AML-193 (cell line): ENCODE results near the gene PLPP4.

Source experiments
- DNase-seq, 2 experiments: peaks; one replicate each; lab custom pipeline; 2025; lab: John Stamatoyannopoulos, UW

PLPP4 gene

GRCh38 chr10:120517196-120517595 lies 60.2 kb downstream of the PLPP4 start:
- no peak for DNase-seq

GRCh38 chr10:120517881-120518484 lies 61.0 kb downstream of the PLPP4 start:
- no peak for DNase-seq

- no peak for DNase-seq
Measured at GRCh38 chr10:120521880-120522279, 64.9 kb downstream of the PLPP4 start.

GRCh38 chr10:120527691-120528090 lies 70.7 kb downstream of the PLPP4 start:
- DNase-seq, result no peak

GRCh38 chr10:120530699-120531098 lies 73.7 kb downstream of the PLPP4 start:
- DNase-seq, result no peak

GRCh38 chr10:120538091-120538490 lies 81.1 kb downstream of the PLPP4 start:
- DNase-seq, result no peak

GRCh38 chr10:120539076-120539475 lies 82.0 kb downstream of the PLPP4 start:
- no peak for DNase-seq

GRCh38 chr10:120540486-120540885 lies 83.5 kb downstream of the PLPP4 start:
- DNase-seq, result no peak

GRCh38 chr10:120541984-120542383 lies 85.0 kb downstream of the PLPP4 start:
- DNase-seq, result no peak

GRCh38 chr10:120542591-120542990 lies 85.6 kb downstream of the PLPP4 start:
- DNase-seq, result no peak

- no peak for DNase-seq
Measured at GRCh38 chr10:120543291-120543690, 86.3 kb downstream of the PLPP4 start.

- no peak for DNase-seq
Measured at GRCh38 chr10:120548210-120548609, 91.2 kb downstream of the PLPP4 start.

- DNase-seq, result no peak
Measured at GRCh38 chr10:120552262-120552661, 95.2 kb downstream of the PLPP4 start.

GRCh38 chr10:120553911-120554310 lies 96.9 kb downstream of the PLPP4 start:
- no peak for DNase-seq

GRCh38 chr10:120555436-120555835 lies 98.4 kb downstream of the PLPP4 start:
- DNase-seq, result no peak

- DNase-seq, result no peak
Measured at GRCh38 chr10:120555842-120556532, 99.0 kb downstream of the PLPP4 start.

GRCh38 chr10:120557311-120557710 lies 100.3 kb downstream of the PLPP4 start:
- DNase-seq, result no peak

GRCh38 chr10:120559800-120560199 lies 102.8 kb downstream of the PLPP4 start:
- no peak for DNase-seq

- no peak for DNase-seq
Measured at GRCh38 chr10:120562956-120563355, 105.9 kb downstream of the PLPP4 start.

GRCh38 chr10:120570418-120570817 lies 113.4 kb downstream of the PLPP4 start:
- no peak for DNase-seq

GRCh38 chr10:120571266-120571665 lies 114.2 kb downstream of the PLPP4 start:
- no peak for DNase-seq

GRCh38 chr10:120572307-120572706 lies 115.3 kb downstream of the PLPP4 start:
- no peak for DNase-seq

- DNase-seq, result peak in 1 of 2 experiments; percentile 2
Measured at GRCh38 chr10:120573355-120573754, 116.3 kb downstream of the PLPP4 start.

GRCh38 chr10:120574981-120575380 lies 118.0 kb downstream of the PLPP4 start:
- no peak for DNase-seq
